B cell (primary cell): ENCODE data around the gene RAD51B. TPM values are rescaled to one million over a fixed set of nuclear protein-coding genes. Genes with fewer than 3 reads are reported as not detected.

Experiments
- ATAC-seq: fragments of 200-7000 bp; cut with Tn5 transposase; one replicate; pipeline ENCODE4 v1.10.0; 2021; ENCODE audit warnings: low read depth, mild to moderate bottlenecking, moderate number of reproducible peaks, moderate library complexity
- CTCF ChIA-PET: fragments of 350-600 bp; sonication (Branson Sonifier 250); formaldehyde crosslinking; loops from one replicate; lab custom pipeline; 2021; ENCODE audit warnings: antibody characterized with exemption, inconsistent platforms; lab: Charles Lee
- POLR2A ChIA-PET: fragments of 350-600 bp; sonication (Branson Sonifier 250); formaldehyde crosslinking; loops from one replicate; lab custom pipeline; 2021; ENCODE audit warnings: antibody characterized with exemption; lab: Charles Lee
- DNase-seq: peaks from one replicate; pipeline ENCODE4 v3.0.0; 2013
- H2AFZ ChIP-seq: 2 replicates; pipeline ENCODE4 v1.6.1; 2012; ENCODE audit warnings: mild to moderate bottlenecking, low read depth, low read length; ENCODE audit not compliant: insufficient read depth, poor library complexity, severe bottlenecking
- H3K27ac ChIP-seq, 2 donors: 1 replicate in 1 of 2; 2 replicates in 1 of 2; pipeline ENCODE4 v1.5.1; 2012 to 2013; ENCODE audit warnings: low read length in 2 of 2, mild to moderate bottlenecking in 2 of 2, moderate library complexity in 1 of 2
- H3K27me3 ChIP-seq, 4 experiments: fragments of 200-600 bp in 1 of 4; sonication (generic) in 1 of 4; replicated peaks in 1 of 4; 1 replicate in 2 of 4; 2 replicates in 2 of 4; pipeline versions ENCODE4 v1.6.1 to v1.7.0; 2013 to 2016; ENCODE audit warnings: low read length in 3 of 4, mild to moderate bottlenecking in 2 of 4, mixed read lengths in 1 of 4, moderate library complexity in 1 of 4; ENCODE audit not compliant: insufficient read depth in 4 of 4, control insufficient read depth in 3 of 4; ENCODE audit errors: control extremely low read depth in 1 of 4
- H3K36me3 ChIP-seq, 2 experiments: replicated peaks in 1 of 2; 1 replicate in 1 of 2; 2 replicates in 1 of 2; pipeline versions ENCODE4 v1.6.1 to v1.7.1; 2013; ENCODE audit warnings: low read length in 1 of 2; ENCODE audit not compliant: insufficient read depth in 2 of 2, control insufficient read depth in 1 of 2; ENCODE audit errors: control extremely low read depth in 1 of 2, extremely low read depth in 1 of 2
- H3K4me1 ChIP-seq, 2 donors: fragments of 200-600 bp in 1 of 2; sonication (generic) in 1 of 2; 1 replicate in 1 of 2; 2 replicates in 1 of 2; pipeline versions ENCODE4 v1.5.1 to v1.6.1; 2013 to 2017; ENCODE audit warnings: low read length in 2 of 2; ENCODE audit not compliant: control insufficient read depth in 2 of 2, insufficient read depth in 2 of 2
- H3K4me2 ChIP-seq: replicated peaks from 2 replicates; pipeline ENCODE3; 2012; ENCODE audit warnings: mild to moderate bottlenecking, low read depth, low read length; ENCODE audit not compliant: poor library complexity, severe bottlenecking
- H3K4me3 ChIP-seq, 5 experiments: fragments of 200-600 bp in 1 of 5; sonication (generic) in 1 of 5; 1 replicate in 3 of 5; 2 replicates in 2 of 5; pipeline versions ENCODE4 v1.5.1 to v1.7.0; 2011 to 2016; ENCODE audit warnings: low read length in 4 of 5, mild to moderate bottlenecking in 4 of 5, low read depth in 2 of 5, control low read depth in 1 of 5, moderate library complexity in 1 of 5; ENCODE audit not compliant: insufficient read depth in 1 of 5; ENCODE audit errors: control extremely low read depth in 1 of 5, extremely low read depth in 1 of 5
- H3K79me2 ChIP-seq: fragments of 200-600 bp; sonication (generic); one replicate; pipeline ENCODE4 v1.6.0; 2016; ENCODE audit warnings: low read length; ENCODE audit not compliant: control insufficient read depth, insufficient read depth
- H3K9ac ChIP-seq: fragments of 200-600 bp; sonication (generic); 2 replicates; pipeline ENCODE4 v1.6.1; 2017; ENCODE audit warnings: mild to moderate bottlenecking, low read length, moderate library complexity
- H3K9me3 ChIP-seq, 3 donors: one replicate each; pipeline versions ENCODE4 v1.6.1 to v1.7.1; 2013; ENCODE audit warnings: low read length in 2 of 3; ENCODE audit not compliant: control insufficient read depth in 2 of 3, insufficient read depth in 1 of 3; ENCODE audit errors: control extremely low read depth in 1 of 3
- H4K20me1 ChIP-seq: 2 replicates; pipeline ENCODE4 v1.6.0; 2012; ENCODE audit warnings: mild to moderate bottlenecking, low read length; ENCODE audit not compliant: insufficient read depth, control insufficient read depth, poor library complexity, severe bottlenecking
- H3K27ac Mint-ChIP-seq: one replicate; pipeline ENCODE4 v1.8.0; 2021; ENCODE audit warnings: mixed read lengths
- H3K27me3 Mint-ChIP-seq: one replicate; pipeline ENCODE4 v1.8.0; 2021; ENCODE audit warnings: mixed read lengths
- H3K4me1 Mint-ChIP-seq: one replicate; pipeline ENCODE4 v1.8.0; 2021; ENCODE audit warnings: mixed read lengths
- H3K4me3 Mint-ChIP-seq: one replicate; pipeline ENCODE4 v1.8.0; 2021; ENCODE audit warnings: mixed read lengths
- H3K9me3 Mint-ChIP-seq: one replicate; pipeline ENCODE4 v1.8.0; 2022; ENCODE audit warnings: mixed read lengths; ENCODE audit not compliant: insufficient read depth
- EZH2 ChIP-seq: IDR thresholded peaks from 2 replicates; pipeline ENCODE4 v1.6.1; 2012; ENCODE audit warnings: borderline replicate concordance, low read depth, mild to moderate bottlenecking, moderate library complexity, low read length; ENCODE audit not compliant: insufficient read depth, poor library complexity, severe bottlenecking
- WGBS: methylation state at CpG from one replicate; pipeline ENCODE4 v1.1.5; 2013; ENCODE audit warnings: missing lambda C conversion rate; ENCODE audit not compliant: insufficient coverage; 5-methylcytosine and 5-hydroxymethylcytosine counted together
- intact Hi-C: fragments of 100-400 bp; cut with micrococcal nuclease; formaldehyde crosslinking; loops from one replicate; pipeline ENCODE4 v1.10.0; 2022
- polyA plus RNA-seq: library from polyadenylated mRNA; depleted of rRNA; stranded (reverse); fragments of >200 nt; gene quantifications from 2 replicates; pipeline ENCODE4 v1.2.3, GENCODE V29; 2012
- total RNA-seq, 2 donors: library from RNA; stranded (reverse); fragments of 120-200 nt in 1 of 2; gene quantifications; 1 replicate in 1 of 2; 2 replicates in 1 of 2; pipeline versions ENCODE4 v1.2.3 to v1.2.4, GENCODE V29; 2013 to 2022
- TF ChIP-seq, protein P1 (sequence below): fragments of 200-600 bp; IDR thresholded peaks from one replicate; pipeline ENCODE4 v1.8.0; 2022; ENCODE audit warnings: antibody characterized with exemption, mild to moderate bottlenecking

Gene RAD51B
- total and polyA plus RNA-seq, 2 donors (not counting 1 experiment from before 2014, with no cell fraction given): 6.5 to 60.6 TPM

DNA sequence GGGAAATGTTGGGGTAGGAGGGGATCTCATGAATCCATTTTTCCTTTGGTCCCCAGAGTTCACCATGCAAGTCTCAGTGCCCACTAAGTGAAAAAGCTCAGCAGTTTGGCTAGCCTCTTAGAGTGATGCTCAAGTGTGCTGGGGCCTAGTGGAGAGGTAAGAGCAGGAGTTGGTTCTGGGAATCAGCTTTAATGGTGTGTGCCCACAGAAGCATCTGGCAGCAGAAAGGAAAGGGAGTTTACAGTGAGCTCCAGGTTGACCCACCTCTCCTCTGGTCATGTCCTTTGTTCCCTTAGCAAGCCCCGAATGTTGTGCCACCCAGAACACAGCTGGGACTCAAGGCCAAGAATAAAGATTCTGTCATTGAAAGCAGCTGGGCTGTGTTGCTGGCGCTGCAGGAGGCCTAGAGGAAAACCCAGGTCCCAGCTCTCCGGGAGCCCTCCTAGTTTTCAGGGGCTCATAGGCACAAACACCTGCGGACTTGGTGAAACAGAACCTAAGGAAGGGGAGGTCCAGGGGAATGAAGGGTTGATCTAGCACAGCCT lies 652.5 kb downstream of the RAD51B start:
- peaks cover 86 to 87% of the 10 kb centered on the region in 2 donors for H3K4me1 ChIP-seq
- ChIA-PET CTCF (interaction anchor here (1.1 to 2.5 kb wide), 6 partner anchors 24 to 345 kb away, joined by 3 to 7 read pairs (median 4); no protein-coding TSS in a partner anchor), POLR2A (interaction anchor here (0.7 to 0.9 kb wide), 4 partner anchors 240 to 344 kb away, joined by 3 to 6 read pairs (median 3); no protein-coding TSS in a partner anchor)
- H4K20me1 ChIP-seq: no peaks in the 10 kb centered on the region
- peaks cover 24% of the 10 kb centered on the region for H3K79me2 ChIP-seq
- WGBS: 88% methylated on average over 4 of the region's 4 CpGs
- intact Hi-C loops: loop anchor here (5.0 kb wide), 1 partner anchor 70 kb away; no protein-coding TSS in a partner anchor
- H3K27me3 Mint-ChIP-seq: no peaks in the 10 kb centered on the region
- H3K9me3 Mint-ChIP-seq: no peaks in the 10 kb centered on the region
- H2AFZ ChIP-seq: peak overlapping the region; percentile 83
- DNase-seq (no peak), ATAC-seq (no peak)
- no peaks in the 10 kb centered on the region for H3K9me3 ChIP-seq
- peak overlapping the region; percentile 94 for H3K27ac ChIP-seq
- H3K36me3 ChIP-seq: no peaks in the 10 kb centered on the region
- peak overlapping the region; percentile 57 for H3K4me3 Mint-ChIP-seq
- H3K4me3 ChIP-seq: no peak overlapping the region
- peaks cover 80% of the 10 kb centered on the region for H3K4me1 Mint-ChIP-seq
- no peak for TF ChIP-seq EZH2
- TF ChIP-seq, protein P1, sequence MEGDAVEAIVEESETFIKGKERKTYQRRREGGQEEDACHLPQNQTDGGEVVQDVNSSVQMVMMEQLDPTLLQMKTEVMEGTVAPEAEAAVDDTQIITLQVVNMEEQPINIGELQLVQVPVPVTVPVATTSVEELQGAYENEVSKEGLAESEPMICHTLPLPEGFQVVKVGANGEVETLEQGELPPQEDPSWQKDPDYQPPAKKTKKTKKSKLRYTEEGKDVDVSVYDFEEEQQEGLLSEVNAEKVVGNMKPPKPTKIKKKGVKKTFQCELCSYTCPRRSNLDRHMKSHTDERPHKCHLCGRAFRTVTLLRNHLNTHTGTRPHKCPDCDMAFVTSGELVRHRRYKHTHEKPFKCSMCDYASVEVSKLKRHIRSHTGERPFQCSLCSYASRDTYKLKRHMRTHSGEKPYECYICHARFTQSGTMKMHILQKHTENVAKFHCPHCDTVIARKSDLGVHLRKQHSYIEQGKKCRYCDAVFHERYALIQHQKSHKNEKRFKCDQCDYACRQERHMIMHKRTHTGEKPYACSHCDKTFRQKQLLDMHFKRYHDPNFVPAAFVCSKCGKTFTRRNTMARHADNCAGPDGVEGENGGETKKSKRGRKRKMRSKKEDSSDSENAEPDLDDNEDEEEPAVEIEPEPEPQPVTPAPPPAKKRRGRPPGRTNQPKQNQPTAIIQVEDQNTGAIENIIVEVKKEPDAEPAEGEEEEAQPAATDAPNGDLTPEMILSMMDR: no peak
- H3K4me2 ChIP-seq: peak overlapping the region; percentile 67
- peak overlapping the region; percentile 97 for H3K27ac Mint-ChIP-seq
- H3K9ac ChIP-seq: no peak overlapping the region
- no peaks in the 10 kb centered on the region for H3K27me3 ChIP-seq

DNA sequence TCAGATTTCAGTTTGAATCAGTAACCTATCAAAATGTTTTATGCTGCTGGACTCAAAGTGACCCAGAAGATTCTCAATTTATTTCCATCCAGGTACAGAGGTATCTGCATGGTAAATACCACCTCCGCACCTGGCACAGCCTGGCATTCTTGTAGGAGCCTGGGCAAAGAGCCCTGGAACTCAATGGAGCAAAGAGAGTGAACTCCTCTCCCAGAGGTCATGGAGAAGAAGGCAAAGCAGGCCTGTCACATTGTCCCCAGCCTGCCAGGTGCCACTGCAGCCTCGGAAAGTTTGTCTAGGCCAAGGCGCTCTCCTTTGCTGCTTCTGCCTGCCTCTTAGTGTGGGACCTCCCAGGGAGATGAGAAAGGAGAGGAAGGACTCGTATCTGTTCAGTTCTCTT lies 653.5 kb downstream of the RAD51B start:
- Mint-ChIP-seq H3K27ac (peak overlapping the region; percentile 97), H3K4me1 (peaks cover 89% of the 10 kb centered on the region)
- POLR2A ChIA-PET: interaction anchor here (0.6 kb wide), 1 partner anchor 320 kb away, joined by 15 read pairs; the partner anchor contains the start of gene ZFP36L1

More for the DNA sequence above, 653.5 kb downstream of the RAD51B start:
- H3K79me2 ChIP-seq: peaks cover 20% of the 10 kb centered on the region
- Mint-ChIP-seq H3K27me3 (no peaks in the 10 kb centered on the region), H3K9me3 (no peaks in the 10 kb centered on the region), H3K4me3 (no peak overlapping the region)
- H3K4me2 ChIP-seq: no peak overlapping the region
- H3K27ac ChIP-seq: peak overlapping the region; percentile 94
- no peak for TF ChIP-seq EZH2
- TF ChIP-seq, protein P1: no peak
- no peak overlapping the region for H3K4me3 ChIP-seq
- H2AFZ ChIP-seq: no peak overlapping the region
- no peak for ATAC-seq
- CTCF ChIA-PET: interaction anchor here (1.6 to 2.5 kb wide), 3 partner anchors 219 to 344 kb away, joined by 4 to 7 read pairs (median 6); no protein-coding TSS in a partner anchor
- H3K36me3 ChIP-seq: no peaks in the 10 kb centered on the region
- no peaks in the 10 kb centered on the region for H3K27me3 ChIP-seq
- peaks cover 96 to 97% of the 10 kb centered on the region in 2 donors for H3K4me1 ChIP-seq
- no peak overlapping the region for H3K9ac ChIP-seq
- intact Hi-C loops: loop anchor here (5.0 kb wide), 1 partner anchor 71 kb away; no protein-coding TSS in a partner anchor
- WGBS: 100% methylated on average over 1 of the region's 4 CpGs
- H4K20me1 ChIP-seq: no peaks in the 10 kb centered on the region
- H3K9me3 ChIP-seq: no peaks in the 10 kb centered on the region
- no peak for DNase-seq
